GM12878 (cell line): ENCODE results near the gene FHL2. TPM values are rescaled to one million over a fixed set of nuclear protein-coding genes. Genes with fewer than 3 reads are reported as not detected.

Experiments
- ATAC-seq: fragments of 200-7000 bp; cut with Tn5 transposase; 3 replicates; pipeline ENCODE4 v1.9.1; 2020; ENCODE audit warnings: mild to moderate bottlenecking, moderate library complexity
- BruUV-seq: library from RNA; stranded (reverse); fragments of 400-500 nt; replicated peaks from 2 replicates; lab custom pipeline; 2021; lab: Mats Ljungman, UMichigan
- CTCF ChIA-PET: fragments of 300-600 bp; sonication (Branson Sonifier 250); formaldehyde crosslinking; extraction: SDS; loops from one replicate; lab custom pipeline; 2021; ENCODE audit warnings: inconsistent platforms; lab: Yijun Ruan, JAX
- POLR2A ChIA-PET: fragments of 350-600 bp; formaldehyde crosslinking; extraction: SDS; loops from one replicate; lab custom pipeline; 2021; ENCODE audit warnings: inconsistent platforms; lab: Charles Lee
- RAD21 ChIA-PET: fragments of 300-600 bp; sonication (Branson Sonifier 250); formaldehyde crosslinking; loops from one replicate; lab custom pipeline; 2023; ENCODE audit warnings: antibody characterized with exemption; ENCODE audit not compliant: unreplicated experiment; lab: Charles Lee
- SMC1A ChIA-PET: fragments of 300-600 bp; sonication (Branson Sonifier 250); formaldehyde crosslinking; loops from one replicate; lab custom pipeline; 2023; ENCODE audit not compliant: unreplicated experiment, uncharacterized antibody; lab: Charles Lee
- DNase-seq: peaks from one replicate; pipeline ENCODE4 v3.0.0-alpha.2; 2011; ENCODE audit warnings: low read depth, low spot score
- FAIRE-seq: peaks from 3 replicates; lab custom pipeline; 2011; peaks lifted over from hg19 to GRCh38; lab: Jason Lieb, UNC
- H2AFZ ChIP-seq: 2 replicates; pipeline ENCODE4 v1.6.0; 2011; ENCODE audit warnings: low read depth, low read length, control low read depth; ENCODE audit not compliant: control insufficient read depth
- H3K27ac ChIP-seq: 2 replicates; pipeline ENCODE4 v1.5.1; 2011; ENCODE audit warnings: control low read depth; ENCODE audit not compliant: control insufficient read depth, insufficient read depth
- H3K27me3 ChIP-seq, 2 experiments: replicated peaks in 1 of 2; 2 replicates each; pipeline versions ENCODE4 v1.6.0 to v1.6.1; 2011; ENCODE audit warnings: low read length in 1 of 2; ENCODE audit not compliant: control insufficient read depth in 2 of 2, insufficient read depth in 2 of 2
- H3K36me3 ChIP-seq, 2 experiments: 2 replicates each; pipeline ENCODE4 v1.5.1; 2011; ENCODE audit warnings: low read length in 1 of 2; ENCODE audit not compliant: control insufficient read depth in 2 of 2, insufficient read depth in 2 of 2
- H3K4me1 ChIP-seq: 2 replicates; pipeline ENCODE4 v1.6.1; 2011; ENCODE audit warnings: mild to moderate bottlenecking, low read length, moderate library complexity, mixed read lengths; ENCODE audit not compliant: control insufficient read depth, insufficient read depth
- H3K4me2 ChIP-seq: 2 replicates; pipeline ENCODE4 v1.6.0; 2011; ENCODE audit warnings: control low read depth; ENCODE audit not compliant: control insufficient read depth, insufficient read depth
- H3K4me3 ChIP-seq: fragments of 200-600 bp; sonication (generic); 2 replicates; pipeline ENCODE4 v1.5.1; 2016
- H3K79me2 ChIP-seq: 2 replicates; pipeline ENCODE4 v1.6.0; 2011; ENCODE audit warnings: low read length; ENCODE audit not compliant: control insufficient read depth, insufficient read depth
- H3K9ac ChIP-seq: 2 replicates; pipeline ENCODE4 v1.8.0; 2011; ENCODE audit warnings: low read length, control low read depth, mixed read lengths; ENCODE audit not compliant: control insufficient read depth, insufficient read depth
- H3K9me3 ChIP-seq: replicated peaks from 3 replicates; pipeline ENCODE4 v1.5.1; 2011; ENCODE audit warnings: mild to moderate bottlenecking, low read length; ENCODE audit not compliant: control insufficient read depth, insufficient read depth
- H4K20me1 ChIP-seq: 2 replicates; pipeline ENCODE4 v1.6.0; 2011; ENCODE audit not compliant: control insufficient read depth, insufficient read depth
- CBX3 ChIP-seq: fragments of 200-600 bp; sonication (generic); IDR thresholded peaks from 2 replicates; pipeline ENCODE4 v1.6.1; 2016; ENCODE audit warnings: low read depth, borderline replicate concordance
- CREB1 ChIP-seq: IDR thresholded peaks from 2 replicates; pipeline ENCODE4 v1.6.1; 2012; ENCODE audit warnings: low read depth, mild to moderate bottlenecking, inconsistent platforms
- FOS ChIP-seq: IDR thresholded peaks from 3 replicates; pipeline ENCODE4 v1.6.1; 2011; ENCODE audit warnings: borderline replicate concordance; ENCODE audit not compliant: insufficient read length; ENCODE audit errors: extremely low read depth
- MYB ChIP-seq: fragments of 150-350 bp; IDR thresholded peaks from 2 replicates; pipeline ENCODE4 v1.6.1; 2014; ENCODE audit warnings: mild to moderate bottlenecking, low read depth, low read length, borderline replicate concordance
- RELA ChIP-seq: fragments of 450-650 bp; IDR thresholded peaks from 2 replicates; pipeline ENCODE4 v1.8.0; 2014; ENCODE audit warnings: borderline replicate concordance; ENCODE audit not compliant: partially characterized antibody
- SIN3A ChIP-seq: IDR thresholded peaks from 2 replicates; pipeline ENCODE4 v1.6.1; 2012; ENCODE audit warnings: low read depth, low read length, improper control_type of control experiment
- SMAD5 ChIP-seq: IDR thresholded peaks from 2 replicates; pipeline ENCODE4 v1.6.1; 2016; ENCODE audit warnings: antibody characterized with exemption, low read depth
- STAT3 ChIP-seq: IDR thresholded peaks from 2 replicates; pipeline ENCODE4 v1.6.1; 2011; ENCODE audit warnings: low read depth, low read length, improper control_type of control experiment
- TCF7 ChIP-seq: IDR thresholded peaks from 2 replicates; pipeline ENCODE4 v1.6.1; 2014; ENCODE audit warnings: antibody characterized with exemption, borderline replicate concordance
- ZNF622 ChIP-seq: fragments of 450-650 bp; IDR thresholded peaks from 2 replicates; pipeline ENCODE4 v1.6.1; 2017; ENCODE audit warnings: mild to moderate bottlenecking, inconsistent platforms
- WGBS: methylation state at CpG from one replicate; pipeline ENCODE4 v1.1.6; 2016; ENCODE audit warnings: low lambda C conversion rate; ENCODE audit not compliant: insufficient replicate concordance, insufficient coverage; ENCODE audit errors: missing lambda C conversion rate; 5-methylcytosine and 5-hydroxymethylcytosine counted together
- in situ Hi-C: fragments of 300-500 bp; cut with MboI; formaldehyde crosslinking; loops from 9 replicates; pipeline ENCODE4 v1.14.3; 2018; ENCODE audit warnings: mixed read lengths
- intact Hi-C: fragments of 100-400 bp; cut with micrococcal nuclease; formaldehyde crosslinking; loops from one replicate; pipeline ENCODE4 v1.14.2; 2022; ENCODE audit not compliant: unreplicated experiment
- polyA plus RNA-seq, 11 experiments: library from polyadenylated mRNA; depleted of rRNA in 4 of 11; unstranded in 6 of 11; stranded (reverse) in 5 of 11; fragments of >200 nt; fragmentation: Nextera tagmentation in 4 of 11; fragmentation: Illumina TruSeq in 1 of 11; extraction: Ambion mirVana in 4 of 11; extraction: Trizol in 1 of 11; gene quantifications; 1 replicate in 1 of 11; 2 replicates in 10 of 11; pipeline versions ENCODE4 v1.2.1 to v1.2.3, GENCODE V29; 2011 to 2016; ENCODE audit warnings: inconsistent platforms in 2 of 11, missing spikeins in 2 of 11, low read depth in 1 of 11
- total RNA-seq, 4 experiments: library from RNA; depleted of rRNA in 3 of 4; stranded (reverse); fragments of >200 nt in 3 of 4; fragmentation: Illumina TruSeq in 1 of 4; extraction: Trizol in 1 of 4; gene quantifications; 2 replicates each; pipeline versions ENCODE4 v1.2.1 to v1.2.3, GENCODE V29; 2013 to 2021
- TF ChIP-seq, protein P1 (sequence below): IDR thresholded peaks from 2 replicates; pipeline ENCODE4 v1.6.1; 2012; ENCODE audit warnings: mild to moderate bottlenecking, low read depth, low read length
- TF ChIP-seq, protein P2 (sequence below): fragments of 450-650 bp; IDR thresholded peaks from 2 replicates; pipeline ENCODE4 v1.6.1; 2017; ENCODE audit warnings: mild to moderate bottlenecking, moderate library complexity

FHL2 gene
- total and polyA plus RNA-seq, 10 of the 15 experiments (the other 5 are each of a cell fraction or from before 2014, with no cell fraction given), result 2.2 to 9.9 (median 4.5) TPM

DNA sequence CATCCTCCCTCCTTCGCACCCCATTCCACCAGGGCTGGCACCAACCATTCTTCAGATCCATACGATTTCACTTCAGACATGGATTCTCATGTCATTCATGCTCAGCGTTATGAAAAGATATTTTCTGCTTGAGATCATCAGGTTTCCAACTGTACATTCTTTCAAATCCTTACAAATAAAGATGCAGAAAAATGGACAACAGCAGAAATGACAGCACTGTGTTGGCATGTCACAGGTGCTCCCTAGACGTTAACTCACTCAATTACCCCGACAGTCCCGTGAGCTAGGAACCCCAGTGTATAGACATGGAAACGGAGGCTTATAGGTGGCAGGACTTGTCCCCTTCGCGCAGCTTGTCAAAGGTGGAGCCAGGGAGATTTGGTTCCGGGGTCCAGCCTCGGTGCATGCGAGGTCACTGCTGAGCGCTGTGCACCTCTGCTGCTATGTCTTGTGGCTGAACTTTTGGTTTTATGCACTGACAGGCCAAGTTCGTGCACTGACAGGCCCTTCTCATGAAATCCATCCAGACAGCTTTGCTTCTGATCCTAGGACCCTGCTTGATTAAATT lies 17.7 kb downstream of the FHL2 start:
- H3K4me2 ChIP-seq, result no peak overlapping the region
- no peaks in the 10 kb centered on the region for H3K36me3 ChIP-seq
- no TSS peak for BruUV-seq
- intact Hi-C loops, result no loop called here
- no peak for DNase-seq
- H3K9ac ChIP-seq, result no peak overlapping the region
- no peaks in the 10 kb centered on the region for H3K4me1 ChIP-seq
- ATAC-seq, result no peak
- H3K27me3 ChIP-seq, result no peaks in the 10 kb centered on the region
- H4K20me1 ChIP-seq, result no peaks in the 10 kb centered on the region
- WGBS, result 64% methylated on average over 13 of the region's 14 CpGs
- no peak overlapping the region for H2AFZ ChIP-seq
- no peak for FAIRE-seq
- no peaks in the 10 kb centered on the region for H3K79me2 ChIP-seq
- in situ Hi-C loops, result no loop called here
- POLR2A ChIA-PET, result no interaction called here
- SMC1A ChIA-PET, result no interaction called here
- no peaks in the 10 kb centered on the region for H3K9me3 ChIP-seq
- RAD21 ChIA-PET, result no interaction called here
- H3K27ac ChIP-seq, result no peak overlapping the region
- CTCF ChIA-PET, result no interaction called here
- TF ChIP-seq TCF7 (no peak), STAT3 (no peak), FOS (no peak), CREB1 (no peak), MYB (no peak), SIN3A (no peak), RELA (no peak), CBX3 (no peak), SMAD5 (no peak), ZNF622 (no peak)
- TF ChIP-seq, protein P1, sequence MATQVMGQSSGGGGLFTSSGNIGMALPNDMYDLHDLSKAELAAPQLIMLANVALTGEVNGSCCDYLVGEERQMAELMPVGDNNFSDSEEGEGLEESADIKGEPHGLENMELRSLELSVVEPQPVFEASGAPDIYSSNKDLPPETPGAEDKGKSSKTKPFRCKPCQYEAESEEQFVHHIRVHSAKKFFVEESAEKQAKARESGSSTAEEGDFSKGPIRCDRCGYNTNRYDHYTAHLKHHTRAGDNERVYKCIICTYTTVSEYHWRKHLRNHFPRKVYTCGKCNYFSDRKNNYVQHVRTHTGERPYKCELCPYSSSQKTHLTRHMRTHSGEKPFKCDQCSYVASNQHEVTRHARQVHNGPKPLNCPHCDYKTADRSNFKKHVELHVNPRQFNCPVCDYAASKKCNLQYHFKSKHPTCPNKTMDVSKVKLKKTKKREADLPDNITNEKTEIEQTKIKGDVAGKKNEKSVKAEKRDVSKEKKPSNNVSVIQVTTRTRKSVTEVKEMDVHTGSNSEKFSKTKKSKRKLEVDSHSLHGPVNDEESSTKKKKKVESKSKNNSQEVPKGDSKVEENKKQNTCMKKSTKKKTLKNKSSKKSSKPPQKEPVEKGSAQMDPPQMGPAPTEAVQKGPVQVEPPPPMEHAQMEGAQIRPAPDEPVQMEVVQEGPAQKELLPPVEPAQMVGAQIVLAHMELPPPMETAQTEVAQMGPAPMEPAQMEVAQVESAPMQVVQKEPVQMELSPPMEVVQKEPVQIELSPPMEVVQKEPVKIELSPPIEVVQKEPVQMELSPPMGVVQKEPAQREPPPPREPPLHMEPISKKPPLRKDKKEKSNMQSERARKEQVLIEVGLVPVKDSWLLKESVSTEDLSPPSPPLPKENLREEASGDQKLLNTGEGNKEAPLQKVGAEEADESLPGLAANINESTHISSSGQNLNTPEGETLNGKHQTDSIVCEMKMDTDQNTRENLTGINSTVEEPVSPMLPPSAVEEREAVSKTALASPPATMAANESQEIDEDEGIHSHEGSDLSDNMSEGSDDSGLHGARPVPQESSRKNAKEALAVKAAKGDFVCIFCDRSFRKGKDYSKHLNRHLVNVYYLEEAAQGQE, result no peak
- TF ChIP-seq, protein P2, sequence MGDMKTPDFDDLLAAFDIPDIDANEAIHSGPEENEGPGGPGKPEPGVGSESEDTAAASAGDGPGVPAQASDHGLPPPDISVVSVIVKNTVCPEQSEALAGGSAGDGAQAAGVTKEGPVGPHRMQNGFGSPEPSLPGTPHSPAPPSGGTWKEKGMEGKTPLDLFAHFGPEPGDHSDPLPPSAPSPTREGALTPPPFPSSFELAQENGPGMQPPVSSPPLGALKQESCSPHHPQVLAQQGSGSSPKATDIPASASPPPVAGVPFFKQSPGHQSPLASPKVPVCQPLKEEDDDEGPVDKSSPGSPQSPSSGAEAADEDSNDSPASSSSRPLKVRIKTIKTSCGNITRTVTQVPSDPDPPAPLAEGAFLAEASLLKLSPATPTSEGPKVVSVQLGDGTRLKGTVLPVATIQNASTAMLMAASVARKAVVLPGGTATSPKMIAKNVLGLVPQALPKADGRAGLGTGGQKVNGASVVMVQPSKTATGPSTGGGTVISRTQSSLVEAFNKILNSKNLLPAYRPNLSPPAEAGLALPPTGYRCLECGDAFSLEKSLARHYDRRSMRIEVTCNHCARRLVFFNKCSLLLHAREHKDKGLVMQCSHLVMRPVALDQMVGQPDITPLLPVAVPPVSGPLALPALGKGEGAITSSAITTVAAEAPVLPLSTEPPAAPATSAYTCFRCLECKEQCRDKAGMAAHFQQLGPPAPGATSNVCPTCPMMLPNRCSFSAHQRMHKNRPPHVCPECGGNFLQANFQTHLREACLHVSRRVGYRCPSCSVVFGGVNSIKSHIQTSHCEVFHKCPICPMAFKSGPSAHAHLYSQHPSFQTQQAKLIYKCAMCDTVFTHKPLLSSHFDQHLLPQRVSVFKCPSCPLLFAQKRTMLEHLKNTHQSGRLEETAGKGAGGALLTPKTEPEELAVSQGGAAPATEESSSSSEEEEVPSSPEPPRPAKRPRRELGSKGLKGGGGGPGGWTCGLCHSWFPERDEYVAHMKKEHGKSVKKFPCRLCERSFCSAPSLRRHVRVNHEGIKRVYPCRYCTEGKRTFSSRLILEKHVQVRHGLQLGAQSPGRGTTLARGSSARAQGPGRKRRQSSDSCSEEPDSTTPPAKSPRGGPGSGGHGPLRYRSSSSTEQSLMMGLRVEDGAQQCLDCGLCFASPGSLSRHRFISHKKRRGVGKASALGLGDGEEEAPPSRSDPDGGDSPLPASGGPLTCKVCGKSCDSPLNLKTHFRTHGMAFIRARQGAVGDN, result no peak
- H3K4me3 ChIP-seq, result no peak overlapping the region
